CD4-positive, alpha-beta T cell treated with Interleukin-15 for 1 hour (primary cell): ENCODE data around the gene MYZAP.
"Not testable (repeated sequence)": the region's sequence is repeated elsewhere in the genome, so short reads cannot be mapped to it uniquely, and the experiment has no call there.

Source experiments
- DNase-seq: peaks from one replicate; pipeline ENCODE4 v3.0.0-alpha.2; 2020

MYZAP gene

DNA sequence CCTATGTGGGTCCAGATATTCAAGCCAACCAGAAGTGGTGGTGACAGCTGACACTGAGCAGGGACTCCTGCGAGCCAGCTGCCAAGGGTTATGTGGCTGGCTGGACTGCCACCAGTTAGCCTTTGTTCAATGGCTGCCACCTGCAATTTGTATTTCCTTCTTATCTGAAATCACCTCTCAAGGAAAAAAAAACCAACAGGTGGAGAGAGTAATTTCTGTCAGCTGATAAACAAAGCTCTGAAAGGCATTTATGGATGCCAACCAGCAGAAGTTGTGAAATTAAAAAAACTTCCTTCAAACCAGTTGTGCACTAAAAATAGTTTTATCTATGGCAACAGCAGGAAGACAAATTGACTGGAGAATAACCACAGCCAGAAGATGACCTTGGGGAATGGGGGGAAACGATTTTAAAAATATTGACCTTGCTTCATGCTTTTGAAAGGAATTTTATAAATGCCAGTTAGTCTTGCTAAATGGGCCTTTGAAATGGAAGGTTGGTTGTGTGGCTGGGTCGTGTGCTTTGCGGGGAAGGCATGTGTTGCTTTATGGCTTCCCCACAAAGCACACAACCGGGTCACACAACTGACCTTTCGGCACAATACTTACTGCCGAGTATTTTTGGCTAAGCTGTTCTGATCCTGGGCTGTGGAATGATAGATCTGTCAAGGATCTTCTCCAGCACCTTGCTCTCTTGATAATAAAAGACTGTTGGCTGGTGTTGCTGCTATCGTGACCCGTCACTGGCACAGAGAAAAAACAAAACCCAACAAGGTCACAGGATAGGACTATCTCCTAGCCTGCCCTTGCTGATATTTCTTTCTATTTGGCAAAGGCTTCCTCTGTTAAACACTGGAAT, 3.5 kb downstream of the MYZAP start:
- no peak for DNase-seq

DNA sequence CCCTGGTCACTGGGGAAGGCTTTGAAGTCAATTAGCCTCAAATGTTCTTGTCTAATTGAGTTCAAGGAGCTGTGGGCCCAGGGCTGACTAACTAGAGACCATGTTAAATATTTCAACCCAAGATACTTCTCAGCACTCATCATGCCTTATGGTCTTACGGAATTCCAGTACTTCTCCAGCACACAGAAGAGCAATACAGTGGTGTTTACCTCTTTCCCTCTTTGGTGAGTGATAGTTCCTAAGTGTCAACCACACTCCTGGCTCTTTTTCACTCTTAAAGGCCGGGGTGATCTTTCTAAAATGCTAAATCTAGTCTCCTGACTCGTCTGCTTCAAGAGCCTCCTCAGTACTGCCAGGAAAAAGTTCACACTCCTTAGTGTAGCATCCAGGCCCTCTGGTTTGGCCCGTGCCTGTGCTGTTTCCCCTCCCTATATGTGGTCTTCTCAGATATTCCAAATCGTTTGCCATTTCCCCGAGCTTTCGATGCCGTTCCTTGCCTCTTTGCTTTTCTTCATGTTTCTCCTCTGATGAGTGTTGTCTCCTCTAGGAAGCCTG, 4.7 kb downstream of the MYZAP start:
- no peak for DNase-seq

DNA sequence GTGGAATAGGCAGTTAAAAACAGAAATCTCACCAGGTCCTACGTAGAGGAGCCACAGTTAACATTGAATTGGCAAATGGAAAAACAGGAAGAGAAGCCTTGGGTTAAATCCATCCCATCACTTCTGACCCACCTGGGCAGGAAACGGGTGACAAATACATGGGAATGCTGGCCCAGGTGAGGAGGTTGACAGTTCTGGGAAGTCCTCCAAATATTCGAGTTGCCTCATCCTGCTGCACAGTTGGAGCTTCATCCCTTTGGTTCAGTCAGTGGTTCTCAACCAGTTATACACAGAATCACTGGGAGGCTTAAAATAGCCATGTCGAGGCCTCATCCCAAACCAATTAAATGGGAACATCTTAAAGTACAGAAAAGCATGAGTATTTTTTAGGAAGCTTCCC, 5.3 kb downstream of the MYZAP start:
- no peak for DNase-seq

DNA sequence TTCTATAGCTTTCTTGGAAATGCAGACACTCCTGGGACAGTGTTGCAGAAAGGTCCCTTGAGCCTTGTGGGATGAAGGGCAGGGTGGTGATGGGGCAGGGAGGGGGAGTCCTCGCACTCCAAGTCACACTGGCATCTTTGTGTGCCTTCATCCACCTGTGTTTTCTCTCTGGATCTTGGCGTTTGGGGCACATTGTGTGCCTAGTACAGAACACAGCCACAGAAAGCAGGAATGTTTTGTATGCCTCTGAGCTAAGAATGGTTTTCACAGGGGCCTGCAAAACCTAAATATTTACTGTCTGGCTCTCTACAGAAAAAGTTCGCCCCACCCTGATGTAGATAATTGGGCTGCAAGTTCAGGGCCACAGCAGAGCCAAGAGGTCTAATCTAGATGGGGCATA, 5.7 kb downstream of the MYZAP start:
- no peak for DNase-seq

DNA sequence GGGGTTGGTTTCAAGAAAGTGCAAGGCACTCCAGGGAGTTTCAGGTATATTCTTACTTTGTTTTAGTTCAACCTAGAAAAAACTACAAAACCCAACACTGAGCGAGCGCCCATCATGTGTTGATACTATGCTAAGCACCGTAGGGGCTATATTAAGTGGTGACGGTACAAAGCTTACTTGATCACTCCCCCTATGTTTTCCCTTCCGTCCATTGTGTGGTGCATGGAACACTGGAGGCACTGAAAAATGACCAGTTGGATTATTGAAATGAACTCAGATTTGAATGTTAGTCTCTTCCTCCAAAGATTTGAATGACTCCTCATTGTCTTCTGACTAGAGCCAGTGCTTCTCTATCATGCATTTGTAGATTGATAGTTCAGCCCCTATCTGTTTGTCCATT, 6.6 kb downstream of the MYZAP start:
- DNase-seq, result no peak

DNA sequence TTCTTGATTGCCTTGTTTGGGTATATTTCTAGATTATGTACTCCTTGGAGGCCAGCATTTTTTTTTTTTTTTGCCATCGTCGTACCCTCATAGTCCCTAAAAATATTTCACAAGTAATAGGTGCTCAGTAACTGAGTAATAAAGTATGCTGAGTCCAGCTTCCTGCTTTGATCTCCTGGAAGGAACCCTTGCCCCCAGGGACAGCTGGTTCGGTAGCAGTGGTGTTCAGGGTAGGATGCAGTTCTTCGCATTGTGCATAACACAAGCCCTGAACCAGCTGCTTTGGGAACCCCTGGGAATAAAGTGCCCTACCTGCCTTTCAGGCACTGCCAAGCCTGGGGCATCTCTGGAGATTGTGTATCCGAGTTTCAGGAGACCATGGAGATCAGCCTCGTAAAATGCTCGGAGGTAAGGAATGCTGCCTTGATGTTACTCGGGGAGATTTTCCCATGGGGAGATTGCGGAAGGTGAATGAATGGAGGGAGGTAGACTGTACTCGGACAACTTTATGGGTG, 7.6 kb downstream of the MYZAP start:
- DNase-seq, result no peak

DNA sequence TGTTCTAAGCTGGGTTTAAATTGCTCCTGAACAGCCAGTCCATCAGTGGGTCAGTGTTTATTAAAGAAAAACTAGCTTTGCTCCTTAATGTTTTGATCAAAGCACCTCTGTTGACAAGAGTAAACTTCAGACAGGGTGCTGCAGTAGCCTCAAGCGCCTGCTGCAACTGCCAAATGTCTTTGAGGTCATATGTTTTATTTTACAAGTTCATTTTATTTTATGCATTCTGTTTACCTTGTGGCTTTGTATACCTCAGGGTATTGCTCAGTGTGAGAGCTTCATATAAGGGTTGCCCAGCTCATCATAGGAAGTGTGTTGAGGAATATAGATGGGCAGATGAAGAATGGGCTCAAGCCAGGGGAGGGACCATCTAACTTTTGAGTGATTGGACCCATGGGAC, 8.5 kb downstream of the MYZAP start:
- DNase-seq, result no peak

DNA sequence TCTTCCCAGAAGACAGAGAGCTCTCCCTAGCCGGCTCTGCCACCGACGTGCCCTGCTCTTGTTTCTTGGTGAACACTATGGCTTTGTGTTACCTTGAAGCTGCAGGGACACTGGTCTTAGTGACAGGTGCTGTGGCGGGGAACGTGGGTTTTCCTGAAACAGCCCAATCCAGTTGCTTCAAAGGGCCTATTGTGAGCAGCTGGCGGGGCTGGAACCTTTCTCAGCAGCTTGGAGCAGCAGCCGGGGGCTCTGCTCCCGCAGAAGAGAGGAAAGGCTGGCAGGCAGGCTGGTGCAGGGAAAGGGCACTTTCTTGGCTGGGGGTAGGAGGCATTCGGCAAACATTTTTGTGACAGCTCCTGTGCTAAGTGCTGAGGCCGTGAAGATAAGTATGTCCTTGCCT, 12.8 kb downstream of the MYZAP start:
- no peak for DNase-seq

DNA sequence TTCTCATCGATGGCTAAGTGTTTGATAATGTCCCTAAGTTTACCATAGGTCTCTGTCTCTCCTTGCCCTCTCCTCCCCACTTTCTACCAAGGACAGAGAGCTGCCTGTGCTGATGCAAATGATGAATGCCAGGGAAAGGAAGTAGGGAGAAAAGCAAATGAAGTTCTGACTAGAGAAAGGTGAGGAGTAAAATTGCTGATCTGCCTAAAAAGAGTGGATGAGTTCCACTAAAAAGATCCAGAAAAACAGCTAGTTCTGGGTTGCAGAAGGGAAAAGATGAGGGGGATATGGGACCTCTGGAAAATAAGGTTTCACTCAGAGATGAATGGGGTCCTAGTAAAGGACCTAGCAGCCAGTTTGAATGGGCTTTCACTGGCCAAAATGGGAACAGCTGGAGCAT, 13.8 kb downstream of the MYZAP start:
- DNase-seq, result no peak

DNA sequence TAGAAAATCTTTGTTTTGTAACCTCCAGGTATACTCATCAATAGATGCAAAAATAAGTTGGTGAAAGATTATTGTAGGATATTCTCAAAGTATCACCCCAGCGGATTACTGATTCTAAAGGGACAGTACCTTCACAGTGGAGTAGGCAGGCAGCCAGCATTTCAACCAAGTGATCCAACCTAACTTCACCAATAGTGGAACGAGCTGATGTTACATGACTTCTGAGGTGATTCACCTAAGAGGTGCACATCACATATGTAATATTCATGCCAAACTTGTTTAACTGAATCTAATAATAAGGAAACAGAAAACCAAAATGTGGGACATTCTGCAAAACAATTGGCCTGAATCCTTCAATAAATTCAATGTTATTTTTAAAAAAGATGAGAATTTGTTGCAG, 14.3 kb downstream of the MYZAP start:
- no peak for DNase-seq

DNA sequence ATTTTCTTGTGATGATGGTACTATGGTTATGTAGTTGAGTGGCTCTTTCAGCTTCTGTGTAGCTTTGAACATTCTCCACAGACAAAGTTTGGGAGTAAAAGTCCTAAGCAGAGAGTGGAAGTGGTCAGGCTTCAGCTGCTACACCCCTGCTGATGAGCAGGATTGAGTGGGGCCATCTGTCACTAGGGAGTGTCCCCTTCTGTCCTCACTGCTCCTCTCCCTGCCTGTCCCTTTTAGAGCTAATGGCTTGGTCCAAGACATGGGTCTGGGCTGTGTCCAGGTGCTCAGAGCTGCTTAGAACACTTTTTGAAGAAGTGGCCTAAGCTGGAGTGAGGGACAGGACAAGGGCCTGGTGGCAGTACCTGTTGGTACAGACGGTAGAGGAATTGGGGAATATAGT, 15.1 kb downstream of the MYZAP start:
- no peak for DNase-seq

DNA sequence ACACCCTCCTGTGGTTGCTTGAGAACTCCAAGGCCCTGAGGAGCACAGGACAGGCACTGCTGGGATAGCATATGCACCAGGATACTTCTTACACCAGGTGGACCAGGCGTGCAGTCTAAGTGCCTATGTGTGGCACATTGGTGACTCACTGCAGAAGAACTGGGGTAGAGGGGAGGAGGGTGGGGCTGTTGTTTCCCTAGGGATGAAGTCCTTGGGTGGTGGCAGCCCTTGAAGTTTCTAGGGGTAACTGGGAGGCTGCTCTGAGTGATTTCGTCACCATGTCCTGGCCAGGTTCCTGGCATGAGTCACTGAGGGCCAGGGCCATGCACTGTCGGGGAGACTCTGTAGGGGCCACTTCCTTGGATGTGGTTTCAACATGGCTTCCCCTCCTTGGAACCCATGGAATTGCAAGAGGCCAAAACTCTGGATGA, 15.9 kb downstream of the MYZAP start:
- peak; percentile 22 for DNase-seq

DNA sequence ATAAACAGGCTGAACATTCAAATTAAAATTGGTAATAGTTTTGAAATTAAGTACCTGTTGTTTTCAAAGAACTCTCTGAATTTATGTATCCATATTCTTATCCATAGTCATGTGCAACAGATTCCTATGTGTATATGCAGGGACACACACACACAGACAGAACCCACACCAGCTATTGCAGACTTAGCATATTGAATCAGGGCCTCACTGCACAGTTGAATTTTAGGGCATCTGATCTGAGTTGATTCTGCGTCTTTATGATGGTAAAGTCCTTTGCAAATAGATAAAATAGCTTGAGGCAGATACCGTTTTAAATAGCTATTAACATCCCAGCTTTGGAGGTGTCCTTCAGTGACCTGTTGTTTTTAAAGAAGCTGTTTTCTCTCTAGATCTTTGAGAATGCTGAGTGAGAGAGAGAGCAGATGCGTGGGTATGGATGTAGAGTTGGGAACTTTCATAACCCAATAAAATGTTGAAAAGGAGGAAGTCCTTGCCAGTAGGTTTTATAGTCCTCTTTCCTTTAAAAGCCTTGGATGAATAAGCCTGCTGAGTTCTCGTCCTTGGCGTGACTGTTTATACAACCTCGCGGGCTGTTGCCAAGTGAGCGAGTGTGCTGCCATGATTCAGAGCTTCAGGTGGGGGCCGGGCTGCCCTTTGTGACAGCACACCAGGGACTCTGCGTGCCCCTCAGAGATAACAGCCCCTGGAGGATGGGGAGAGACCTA, 18.3 kb downstream of the MYZAP start:
- no peak for DNase-seq

DNA sequence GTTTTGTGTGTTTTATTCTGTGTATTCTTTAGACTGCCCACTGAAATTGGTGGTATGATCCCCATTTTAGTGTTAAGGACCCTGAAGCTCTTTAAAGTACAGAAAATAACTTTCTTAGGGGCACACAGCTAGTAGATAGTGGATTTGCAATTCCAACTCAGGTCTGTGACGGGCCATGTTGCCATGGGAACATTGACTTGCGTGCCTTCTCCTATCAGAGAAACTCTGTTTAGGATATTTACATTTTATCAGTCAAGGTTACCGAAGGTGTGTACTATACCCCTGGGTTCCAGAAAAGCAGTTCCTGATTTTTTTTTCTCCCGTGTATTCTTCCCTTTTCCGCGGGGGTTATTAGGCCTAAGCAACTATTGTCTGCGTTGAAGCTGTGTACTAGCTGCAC, 19.4 kb downstream of the MYZAP start:
- DNase-seq, result no peak

DNA sequence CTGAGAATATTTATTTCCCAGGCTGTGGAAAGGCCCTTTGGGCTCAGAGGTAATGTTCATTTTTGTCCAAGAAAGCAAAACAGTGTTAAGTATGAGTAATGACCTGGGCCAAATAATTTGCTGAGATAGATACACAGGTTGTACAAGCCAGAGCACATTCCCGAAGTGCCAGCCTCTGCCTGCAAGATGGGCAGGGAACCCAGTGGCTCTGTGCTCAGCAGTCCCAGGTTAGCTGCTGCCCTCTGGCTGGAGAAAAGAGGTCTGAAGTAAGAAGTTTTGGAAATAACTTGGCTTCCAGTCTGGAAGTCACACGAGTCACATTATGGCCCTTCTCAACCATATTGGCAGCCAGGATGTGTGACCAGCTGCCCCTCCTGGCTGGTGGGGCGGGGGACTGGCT, 20.2 kb downstream of the MYZAP start:
- DNase-seq, result peak; percentile 25

DNA sequence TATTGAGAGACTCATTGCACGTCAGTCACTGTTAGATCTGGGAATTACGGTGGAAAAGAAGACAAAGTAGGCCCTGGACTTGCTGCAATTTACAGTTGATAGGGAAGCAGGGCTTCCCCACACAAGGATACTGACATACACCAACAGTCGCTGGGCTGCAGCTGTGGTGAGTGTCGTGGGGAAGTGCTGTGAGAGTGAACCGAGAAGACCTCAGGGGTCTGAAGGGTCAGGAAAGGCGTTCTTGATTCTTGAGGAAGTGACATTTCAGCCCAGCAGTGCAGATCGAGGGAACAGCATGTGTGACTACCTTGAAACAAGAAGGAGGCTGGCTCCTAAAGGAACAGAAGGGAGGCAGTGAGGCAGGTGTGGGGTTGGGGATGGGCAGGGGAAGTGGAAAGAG, 22.5 kb downstream of the MYZAP start:
- no peak for DNase-seq

DNA sequence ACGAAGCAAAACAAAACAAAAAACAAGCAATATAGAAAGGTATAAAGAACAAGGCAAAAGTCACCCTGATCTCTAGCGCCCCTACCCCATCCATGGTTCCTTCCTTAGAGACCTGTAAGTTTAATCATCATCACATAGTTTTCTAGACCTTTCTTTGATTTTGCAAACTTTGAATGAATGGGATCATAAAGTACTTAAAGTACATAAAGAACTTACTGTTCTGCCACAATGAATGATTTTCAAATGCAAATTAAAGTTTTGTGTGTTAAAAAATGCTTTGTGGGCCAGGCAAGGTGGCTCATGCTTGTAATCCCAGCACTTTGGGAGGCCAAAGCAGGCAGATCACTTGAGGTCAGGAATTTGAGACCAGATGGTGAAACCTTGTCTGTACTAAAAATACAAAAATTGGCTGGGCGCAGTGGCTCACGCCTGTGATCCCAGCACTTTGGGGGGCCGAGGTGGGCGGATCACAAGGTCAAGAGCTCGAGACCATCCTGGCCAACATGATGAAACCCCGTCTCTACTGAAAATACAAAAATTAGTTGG, 24.3 kb downstream of the MYZAP start:
- DNase-seq, result not testable (repeated sequence)

DNA sequence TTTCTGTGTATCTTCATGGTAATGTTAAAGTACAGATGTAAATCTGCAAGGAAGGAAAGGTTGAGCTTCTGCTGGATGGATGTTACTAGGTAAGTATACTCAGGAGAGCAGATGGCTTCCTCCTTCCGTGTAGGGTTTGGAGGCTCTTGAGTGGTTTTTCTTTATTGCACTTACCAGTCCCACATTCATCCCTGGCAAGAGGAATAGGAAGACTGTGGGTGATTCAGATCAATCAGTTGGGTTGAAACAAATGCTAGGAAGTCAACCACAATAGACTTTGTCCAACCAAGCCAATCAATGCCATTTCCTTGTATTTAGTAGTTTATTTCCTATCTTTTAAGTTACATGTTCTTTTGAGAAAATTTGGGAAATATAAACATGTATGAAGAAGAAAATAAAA, 26.6 kb downstream of the MYZAP start:
- DNase-seq, result no peak

DNA sequence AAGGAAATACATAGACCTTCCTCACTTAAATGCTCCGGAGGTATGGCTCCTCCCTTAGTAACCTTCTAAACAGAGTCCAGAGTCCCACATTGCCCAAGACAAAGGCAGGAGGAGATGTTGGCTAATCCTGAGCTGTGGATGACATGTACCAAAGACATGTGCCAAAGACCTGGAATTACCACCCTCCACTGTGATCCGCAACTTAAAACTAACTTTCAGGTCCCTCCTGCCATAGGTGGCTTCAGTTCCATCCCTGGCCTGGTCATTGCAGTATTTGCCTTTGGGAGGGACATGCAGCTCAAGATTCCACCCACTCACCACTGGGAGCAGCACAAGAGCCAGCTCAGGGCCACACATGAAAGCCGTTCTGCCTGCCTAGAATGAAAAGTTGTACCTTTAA, 28.0 kb downstream of the MYZAP start:
- no peak for DNase-seq

DNA sequence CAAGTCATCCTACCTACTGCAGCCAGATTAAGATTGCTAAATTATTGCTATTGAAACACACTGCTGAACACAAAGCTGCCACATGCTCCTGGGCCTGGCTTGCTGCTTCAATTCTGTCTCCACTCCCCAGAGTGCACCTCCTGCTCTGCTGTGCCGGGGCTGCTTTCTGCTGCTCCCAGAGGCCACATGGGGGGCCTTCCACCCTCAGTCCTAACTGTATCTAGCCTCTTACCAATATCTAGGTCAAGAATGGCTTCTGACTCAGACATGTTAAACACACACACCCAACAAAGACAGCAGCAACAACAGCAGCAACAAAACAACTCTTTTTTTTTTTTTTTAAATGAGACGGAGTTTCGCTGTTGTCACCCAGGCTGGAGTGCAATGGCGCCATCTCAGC, 33.0 kb downstream of the MYZAP start:
- DNase-seq, result no peak

DNA sequence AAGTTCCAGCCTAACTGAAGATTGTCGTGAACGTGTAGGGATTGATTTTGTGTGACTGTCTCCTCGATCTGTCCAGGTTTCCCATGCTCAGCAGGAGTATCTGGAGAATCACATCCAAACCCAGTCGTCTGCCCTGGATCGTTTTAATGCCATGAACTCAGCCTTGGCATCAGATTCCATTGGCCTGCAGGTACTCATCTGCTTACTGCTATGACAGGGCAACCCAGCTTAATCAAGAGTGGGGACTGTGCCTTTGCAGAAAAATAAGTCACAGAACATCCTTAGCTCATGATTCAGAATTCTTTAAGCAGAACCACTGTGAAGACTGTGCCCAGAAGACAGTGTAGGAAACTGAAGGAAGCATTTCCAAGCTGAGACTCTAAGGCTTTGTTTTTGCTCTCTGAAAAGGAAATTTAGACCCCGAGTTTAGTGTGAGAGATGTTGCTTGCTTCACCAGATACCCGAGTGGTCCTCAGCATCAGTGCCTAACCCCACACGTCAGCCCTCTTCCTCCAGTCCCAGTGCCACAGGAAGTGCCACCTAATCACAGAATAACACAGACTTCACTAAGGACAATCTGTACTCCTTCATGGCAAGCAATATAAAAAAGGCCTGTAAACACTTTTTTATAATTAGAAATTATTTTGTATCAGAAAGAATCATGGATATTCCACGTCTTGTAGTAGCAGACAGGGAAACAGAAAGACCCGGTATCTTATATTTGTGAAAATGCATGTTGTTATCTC, 34.2 kb downstream of the MYZAP start:
- no peak for DNase-seq

DNA sequence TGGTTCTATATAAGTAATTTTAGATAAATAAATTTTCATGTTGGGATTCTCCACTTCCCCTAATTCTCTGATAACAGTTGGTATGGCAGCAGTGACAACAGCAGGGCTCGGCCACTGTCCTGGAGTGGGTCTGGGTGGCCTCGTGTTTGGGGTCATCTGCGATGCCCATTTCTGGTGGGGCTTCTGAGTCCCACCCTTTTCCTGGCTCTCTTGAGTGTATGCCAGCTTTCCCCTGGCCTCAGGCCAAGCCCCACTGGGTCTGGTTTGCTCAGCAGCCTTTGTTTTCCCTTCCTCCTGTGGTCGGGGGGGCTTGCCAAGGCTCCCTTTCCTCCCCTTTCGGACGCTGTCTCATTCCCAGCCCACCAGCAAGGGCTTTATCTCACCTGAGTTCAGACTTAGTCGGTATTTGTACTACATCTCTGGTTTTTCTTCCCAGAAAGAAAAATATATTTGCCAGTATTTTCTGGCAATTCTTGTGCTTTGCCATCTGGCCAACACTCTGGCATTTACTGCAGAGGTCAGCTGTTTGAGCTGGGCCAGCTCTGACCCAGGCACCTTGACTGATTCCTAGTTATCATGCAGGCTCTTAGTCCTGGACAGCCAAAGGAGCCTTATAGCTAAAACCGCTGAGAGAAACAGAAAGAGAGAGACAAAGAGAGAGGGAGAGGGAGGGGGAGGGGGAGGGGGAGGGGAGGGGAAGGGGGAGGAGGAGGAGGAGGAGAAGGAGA, 35.2 kb downstream of the MYZAP start:
- DNase-seq, result no peak
